GM06990 (cell line): ENCODE data around the gene CENPF.
A peak's percentile ranks its signal among the peaks of the same experiment; 100 is the strongest.

Experiments used
- DNase-seq: peaks from one replicate; pipeline ENCODE4 v3.0.0-alpha.2; 2011; ENCODE audit not compliant: insufficient read length; ENCODE audit errors: extremely low read depth
- H3K27me3 ChIP-seq: replicated peaks from 2 replicates; pipeline ENCODE4 v1.6.0; 2011; ENCODE audit warnings: low read length; ENCODE audit not compliant: control insufficient read depth, insufficient read depth
- H3K36me3 ChIP-seq: 2 replicates; pipeline ENCODE4 v1.5.1; 2011; ENCODE audit warnings: low read length; ENCODE audit not compliant: control insufficient read depth, insufficient read depth
- H3K4me3 ChIP-seq: replicated peaks from 2 replicates; pipeline ENCODE4 v1.5.1; 2011; ENCODE audit warnings: low read depth, mild to moderate bottlenecking, control low read depth, low read length
- TF ChIP-seq, protein P1 (sequence below): IDR thresholded peaks from 2 replicates; pipeline ENCODE4 v1.5.1; 2011; ENCODE audit warnings: low read length, control low read depth, mild to moderate bottlenecking, inconsistent platforms; ENCODE audit not compliant: insufficient read depth, poor library complexity, severe bottlenecking

Gene CENPF

GRCh38 chr1:214602764-214603657 is at the start of gene CENPF:
Gene CENPF (plus strand): TSS chr1:214603195. CDS start chr1:214613755, 10,560 bp downstream.
- H3K4me3 ChIP-seq = peak within 1 kb of the TSS; percentile 80
- TF ChIP-seq, protein P1, sequence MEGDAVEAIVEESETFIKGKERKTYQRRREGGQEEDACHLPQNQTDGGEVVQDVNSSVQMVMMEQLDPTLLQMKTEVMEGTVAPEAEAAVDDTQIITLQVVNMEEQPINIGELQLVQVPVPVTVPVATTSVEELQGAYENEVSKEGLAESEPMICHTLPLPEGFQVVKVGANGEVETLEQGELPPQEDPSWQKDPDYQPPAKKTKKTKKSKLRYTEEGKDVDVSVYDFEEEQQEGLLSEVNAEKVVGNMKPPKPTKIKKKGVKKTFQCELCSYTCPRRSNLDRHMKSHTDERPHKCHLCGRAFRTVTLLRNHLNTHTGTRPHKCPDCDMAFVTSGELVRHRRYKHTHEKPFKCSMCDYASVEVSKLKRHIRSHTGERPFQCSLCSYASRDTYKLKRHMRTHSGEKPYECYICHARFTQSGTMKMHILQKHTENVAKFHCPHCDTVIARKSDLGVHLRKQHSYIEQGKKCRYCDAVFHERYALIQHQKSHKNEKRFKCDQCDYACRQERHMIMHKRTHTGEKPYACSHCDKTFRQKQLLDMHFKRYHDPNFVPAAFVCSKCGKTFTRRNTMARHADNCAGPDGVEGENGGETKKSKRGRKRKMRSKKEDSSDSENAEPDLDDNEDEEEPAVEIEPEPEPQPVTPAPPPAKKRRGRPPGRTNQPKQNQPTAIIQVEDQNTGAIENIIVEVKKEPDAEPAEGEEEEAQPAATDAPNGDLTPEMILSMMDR = peak; percentile 10
- no peaks in the 10 kb centered on the region for H3K36me3 ChIP-seq
- peak; percentile 95 for DNase-seq
- H3K27me3 ChIP-seq = no peaks in the 10 kb centered on the region

GRCh38 chr1:214557952-214558735 is 44.9 kb upstream of the CENPF start:
- H3K36me3 ChIP-seq = no peaks in the 10 kb centered on the region
- TF ChIP-seq, protein P1 = no peak

DNA sequence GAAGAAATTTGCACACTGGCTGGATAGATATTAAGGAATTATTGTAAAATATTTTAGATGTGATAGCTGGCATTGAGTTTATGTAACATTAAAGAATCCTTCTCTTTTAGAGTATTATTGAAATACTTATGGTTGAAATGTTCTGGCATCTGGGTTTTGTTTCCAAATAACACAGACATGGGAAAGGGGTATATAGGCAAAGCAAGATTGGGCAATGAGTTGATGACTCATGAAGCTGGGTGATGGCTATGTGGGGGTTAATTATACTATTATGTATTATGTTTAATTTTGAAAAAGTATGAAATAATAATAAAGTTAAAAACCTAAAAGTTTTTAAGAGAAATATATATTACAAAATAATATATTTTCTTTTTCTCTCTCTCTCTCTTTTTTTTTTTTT is 39.1 kb upstream of the CENPF start:
- TF ChIP-seq, protein P1 = no peak
- DNase-seq = no peak
- no peaks in the 10 kb centered on the region for H3K27me3 ChIP-seq
- no peak overlapping the region for H3K4me3 ChIP-seq
- no peaks in the 10 kb centered on the region for H3K36me3 ChIP-seq

More at GRCh38 chr1:214557952-214558735, 44.9 kb upstream of the CENPF start:
- Histone ChIP-seq H3K4me3 (no peak overlapping the region), H3K27me3 (no peaks in the 10 kb centered on the region)
- no peak for DNase-seq

GRCh38 chr1:214565310-214565709 is 37.7 kb upstream of the CENPF start:
- TF ChIP-seq, protein P1 = no peak
- DNase-seq = no peak
- Histone ChIP-seq H3K36me3 (no peaks in the 10 kb centered on the region), H3K27me3 (no peaks in the 10 kb centered on the region), H3K4me3 (no peak overlapping the region)

DNA sequence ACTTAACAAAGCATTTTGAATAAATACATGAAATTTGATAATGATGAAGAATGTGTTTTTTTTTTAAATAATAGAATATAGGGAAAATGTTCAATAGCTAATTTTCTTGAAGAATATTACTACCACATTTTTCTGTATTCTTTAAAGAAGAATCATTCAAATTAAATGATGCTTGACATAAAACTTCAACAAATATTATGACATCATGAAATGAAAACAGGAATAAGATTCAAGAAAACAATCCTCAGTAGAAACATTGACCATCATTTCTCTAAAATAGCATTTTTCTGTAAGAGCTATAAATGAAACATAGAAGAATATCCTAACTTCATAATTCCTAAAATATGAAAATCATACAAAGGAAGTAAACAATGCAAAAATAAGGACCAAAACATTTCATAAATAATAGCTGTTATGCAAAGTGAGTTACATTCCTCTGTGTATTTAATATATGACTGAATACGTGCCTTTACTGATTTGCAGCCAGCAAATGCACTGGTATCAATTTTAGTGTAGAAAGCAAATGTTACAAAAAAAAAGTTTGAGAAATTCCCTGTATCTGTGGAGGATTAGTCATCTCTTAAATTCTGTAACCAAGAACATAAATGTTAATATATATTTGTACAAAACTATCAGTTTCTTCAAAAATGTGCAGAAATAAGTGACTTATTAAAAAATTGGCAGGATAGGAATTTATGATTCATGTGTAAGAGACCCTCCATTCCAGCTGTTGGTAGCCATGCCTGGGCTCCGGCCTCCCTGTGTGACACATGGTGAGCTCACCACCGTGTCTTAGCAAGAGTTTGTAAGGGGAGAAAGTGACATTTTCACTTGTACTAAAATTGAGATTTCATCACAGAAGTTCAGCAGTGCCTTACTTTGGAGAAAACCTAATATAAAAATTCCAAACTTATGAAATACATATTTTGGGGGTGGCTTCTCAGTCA is 36.6 kb upstream of the CENPF start:
- Histone ChIP-seq H3K4me3 (no peak overlapping the region), H3K36me3 (no peaks in the 10 kb centered on the region), H3K27me3 (no peaks in the 10 kb centered on the region)
- DNase-seq = no peak
- TF ChIP-seq, protein P1 = no peak
